ENCODE results near the gene AP2A2.

GRCh38 chr11:897253-898142 lies 28.2 kb upstream of the AP2A2 start:
- no peak for TF ChIP-seq TEAD4 (IDR thresholded peaks at IDR 0.05)
- no peak for TF ChIP-seq NFIC (IDR thresholded peaks at IDR 0.05)
- no peak for TF ChIP-seq MAX (IDR thresholded peaks at IDR 0.05)
- no peak for TF ChIP-seq FOXM1 (IDR thresholded peaks at IDR 0.05; ENCODE audit: borderline replicate concordance, low read depth)
- no peak for TF ChIP-seq CEBPB (IDR thresholded peaks at IDR 0.05)
- TF ChIP-seq TAF1 (IDR thresholded peaks at IDR 0.05; ENCODE audit: low read depth): no peak
- no peak for TF ChIP-seq EP300 (IDR thresholded peaks at IDR 0.05; ENCODE audit: borderline replicate concordance)
- TF ChIP-seq RAD21 (IDR thresholded peaks at IDR 0.05; ENCODE audit: low read depth): no peak
- no peak for TF ChIP-seq TCF12 (IDR thresholded peaks at IDR 0.05; ENCODE audit: low read depth)
- TF ChIP-seq YY1 (IDR thresholded peaks at IDR 0.05; ENCODE audit: low read depth): no peak
- no peak for TF ChIP-seq REST (IDR thresholded peaks at IDR 0.05; ENCODE audit: low read depth)
